ENCODE measurements around the gene MTMR12. TPM values are rescaled to one million over a fixed set of nuclear protein-coding genes. Genes with fewer than 3 reads are reported as not detected.

Gene MTMR12
- total RNA-seq, 2 donors from 2014 or later, result 19.6 to 24.9 TPM

Other genes with a start within 250 kb of the MTMR12 start
- gene GOLPH3, start 138.6 kb downstream of the MTMR12 start, total RNA-seq, result 10 to 100 TPM; 48.0 to 72.2 TPM
- 10 to 100 TPM; 47.9 to 56.5 TPM for gene ZFR, start 131.8 kb upstream of the MTMR12 start, total RNA-seq